ENCODE data around the gene CNTNAP2. TPM values are rescaled to one million over a fixed set of nuclear protein-coding genes. Genes with fewer than 3 reads are reported as not detected.

Gene CNTNAP2
- total and polyA plus RNA-seq, 2 donors (not counting 1 experiment from before 2014, with no cell fraction given): not detected

DNA sequence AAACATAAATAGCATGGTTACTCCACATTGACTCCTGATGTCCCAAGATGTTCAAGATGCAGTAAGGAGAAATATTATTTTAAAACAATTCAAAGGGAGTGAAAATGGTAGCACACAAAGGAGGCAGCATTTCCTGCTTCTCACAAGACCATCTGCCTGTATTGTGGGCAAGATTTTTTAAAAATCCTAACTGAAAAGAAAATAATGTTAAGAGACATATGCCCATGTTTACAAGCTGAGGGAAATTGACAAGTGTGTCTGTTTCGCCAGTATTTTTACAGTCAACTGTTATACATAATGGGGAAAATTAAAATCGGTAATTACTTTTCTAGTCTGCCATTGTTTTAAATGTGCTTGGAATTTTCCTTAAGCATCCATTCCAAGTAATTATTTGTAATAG lies 1827.7 kb downstream of the CNTNAP2 start:
- Histone ChIP-seq H3K4me2 (ENCODE audit: extremely low read depth, insufficient read depth, low read length) (no peak overlapping the region), H3K79me2 (ENCODE audit: control insufficient read depth, insufficient read depth, low read length) (no peaks in the 10 kb centered on the region), H3K27ac (ENCODE audit: insufficient read depth, low read length) (no peak overlapping the region), H3K9me3 (ENCODE audit: control insufficient read depth, insufficient read depth, low read depth, low read length) (no peaks in the 10 kb centered on the region), H3K4me3 (replicated peaks in 1 of 4; ENCODE audit: control extremely low read depth in 1 of 4, insufficient read depth in 1 of 4, low read depth in 3 of 4, low read length in 4 of 4) (no peak overlapping the region), H3K36me3 (ENCODE audit: control insufficient read depth, insufficient read depth, low read length) (no peaks in the 10 kb centered on the region), H4K20me1 (ENCODE audit: control insufficient read depth, extremely low read depth, insufficient read depth, low read length) (no peaks in the 10 kb centered on the region), H3K4me1 (ENCODE audit: control insufficient read depth, extremely low read depth, insufficient read depth, low read length) (no peaks in the 10 kb centered on the region), H2AFZ (ENCODE audit: low read length) (no peak overlapping the region), H3K27me3 (ENCODE audit: control insufficient read depth, insufficient read depth, low read length) (no peaks in the 10 kb centered on the region), H3K9ac (ENCODE audit: insufficient read depth, low read length) (no peak overlapping the region)
- no peak for TF ChIP-seq EZH2 (IDR thresholded peaks at IDR 0.05; ENCODE audit: low read length, missing control alignments)
- TF ChIP-seq, protein P1, sequence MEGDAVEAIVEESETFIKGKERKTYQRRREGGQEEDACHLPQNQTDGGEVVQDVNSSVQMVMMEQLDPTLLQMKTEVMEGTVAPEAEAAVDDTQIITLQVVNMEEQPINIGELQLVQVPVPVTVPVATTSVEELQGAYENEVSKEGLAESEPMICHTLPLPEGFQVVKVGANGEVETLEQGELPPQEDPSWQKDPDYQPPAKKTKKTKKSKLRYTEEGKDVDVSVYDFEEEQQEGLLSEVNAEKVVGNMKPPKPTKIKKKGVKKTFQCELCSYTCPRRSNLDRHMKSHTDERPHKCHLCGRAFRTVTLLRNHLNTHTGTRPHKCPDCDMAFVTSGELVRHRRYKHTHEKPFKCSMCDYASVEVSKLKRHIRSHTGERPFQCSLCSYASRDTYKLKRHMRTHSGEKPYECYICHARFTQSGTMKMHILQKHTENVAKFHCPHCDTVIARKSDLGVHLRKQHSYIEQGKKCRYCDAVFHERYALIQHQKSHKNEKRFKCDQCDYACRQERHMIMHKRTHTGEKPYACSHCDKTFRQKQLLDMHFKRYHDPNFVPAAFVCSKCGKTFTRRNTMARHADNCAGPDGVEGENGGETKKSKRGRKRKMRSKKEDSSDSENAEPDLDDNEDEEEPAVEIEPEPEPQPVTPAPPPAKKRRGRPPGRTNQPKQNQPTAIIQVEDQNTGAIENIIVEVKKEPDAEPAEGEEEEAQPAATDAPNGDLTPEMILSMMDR (conservative IDR thresholded peaks at IDR 0.05 in 1 of 2, IDR thresholded peaks at IDR 0.05 in 1 of 2; ENCODE audit: low read depth in 1 of 2, low read length in 2 of 2): no peak
- no peak for DNase-seq (ENCODE audit: low read depth in 2 of 2)

DNA sequence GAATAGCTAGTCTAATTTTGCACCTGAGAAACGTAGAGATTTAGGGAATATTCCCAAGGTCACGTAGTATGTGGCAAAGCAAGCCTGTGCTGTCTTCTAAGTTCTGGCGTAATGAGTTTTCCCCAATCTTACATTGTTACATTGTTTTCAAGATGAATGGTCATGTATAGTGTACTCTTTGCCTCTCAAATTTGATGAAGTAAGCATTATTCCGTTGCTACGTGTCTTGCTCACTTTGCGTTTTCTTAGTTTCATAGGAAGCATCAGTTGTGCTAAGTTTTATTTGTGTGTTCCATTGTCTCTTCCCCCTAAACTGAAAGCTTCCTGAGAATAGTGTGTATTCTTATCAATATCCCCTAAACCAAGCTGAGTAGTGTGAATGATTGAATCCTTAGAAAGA lies 1836.3 kb downstream of the CNTNAP2 start:
- Histone ChIP-seq H3K9ac (ENCODE audit: insufficient read depth, low read length) (no peak overlapping the region), H3K4me3 (replicated peaks in 1 of 4; ENCODE audit: control extremely low read depth in 1 of 4, insufficient read depth in 1 of 4, low read depth in 3 of 4, low read length in 4 of 4) (no peak overlapping the region), H3K9me3 (ENCODE audit: control insufficient read depth, insufficient read depth, low read depth, low read length) (no peaks in the 10 kb centered on the region), H2AFZ (ENCODE audit: low read length) (no peak overlapping the region), H3K4me2 (ENCODE audit: extremely low read depth, insufficient read depth, low read length) (no peak overlapping the region), H3K27me3 (ENCODE audit: control insufficient read depth, insufficient read depth, low read length) (no peaks in the 10 kb centered on the region), H3K27ac (ENCODE audit: insufficient read depth, low read length) (no peak overlapping the region), H4K20me1 (ENCODE audit: control insufficient read depth, extremely low read depth, insufficient read depth, low read length) (no peaks in the 10 kb centered on the region), H3K79me2 (ENCODE audit: control insufficient read depth, insufficient read depth, low read length) (no peaks in the 10 kb centered on the region), H3K36me3 (ENCODE audit: control insufficient read depth, insufficient read depth, low read length) (no peaks in the 10 kb centered on the region), H3K4me1 (ENCODE audit: control insufficient read depth, extremely low read depth, insufficient read depth, low read length) (no peaks in the 10 kb centered on the region)
- DNase-seq (ENCODE audit: low read depth in 2 of 2): no peak
- TF ChIP-seq EZH2 (IDR thresholded peaks at IDR 0.05; ENCODE audit: low read length, missing control alignments): no peak
- TF ChIP-seq, protein P1 (conservative IDR thresholded peaks at IDR 0.05 in 1 of 2, IDR thresholded peaks at IDR 0.05 in 1 of 2; ENCODE audit: low read depth in 1 of 2, low read length in 2 of 2): no peak

DNA sequence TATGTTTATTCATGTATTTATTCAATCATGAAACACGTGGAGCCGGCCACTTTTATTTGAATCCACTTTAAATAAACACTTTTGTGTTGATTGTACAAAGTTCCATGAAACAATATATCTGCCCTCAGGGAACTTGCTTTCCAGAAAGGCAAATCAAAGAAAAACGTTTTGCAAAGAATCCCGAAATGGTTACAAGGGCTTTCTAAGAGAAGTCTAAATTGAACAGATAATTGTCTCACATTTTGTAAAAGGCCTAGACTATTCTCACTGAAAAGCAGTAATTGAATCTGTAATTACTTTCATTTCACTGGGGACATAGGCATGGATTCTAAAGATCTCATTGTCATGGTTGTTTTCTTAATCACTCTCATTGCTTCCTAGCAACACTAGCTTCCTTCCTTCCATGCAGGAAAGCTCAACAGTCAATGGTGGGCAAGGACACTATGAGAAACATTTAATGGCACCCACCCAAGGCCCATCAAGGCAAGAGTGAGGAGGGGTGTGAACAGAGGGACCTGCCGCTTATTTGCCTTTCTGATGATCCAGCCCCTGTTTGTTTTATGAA lies 1851.5 kb downstream of the CNTNAP2 start:
- no peak for DNase-seq (ENCODE audit: low read depth in 2 of 2)
- H3K4me2 ChIP-seq (ENCODE audit: extremely low read depth, insufficient read depth, low read length): no peak overlapping the region
- H3K36me3 ChIP-seq (ENCODE audit: control insufficient read depth, insufficient read depth, low read length): no peaks in the 10 kb centered on the region
- TF ChIP-seq EZH2 (IDR thresholded peaks at IDR 0.05; ENCODE audit: low read length, missing control alignments): no peak
- TF ChIP-seq, protein P1 (conservative IDR thresholded peaks at IDR 0.05 in 1 of 2, IDR thresholded peaks at IDR 0.05 in 1 of 2; ENCODE audit: low read depth in 1 of 2, low read length in 2 of 2): no peak
- no peaks in the 10 kb centered on the region for H3K9me3 ChIP-seq (ENCODE audit: control insufficient read depth, insufficient read depth, low read depth, low read length)
- no peak overlapping the region for H3K9ac ChIP-seq (ENCODE audit: insufficient read depth, low read length)
- no peak overlapping the region for H3K27ac ChIP-seq (ENCODE audit: insufficient read depth, low read length)
- H3K4me1 ChIP-seq (ENCODE audit: control insufficient read depth, extremely low read depth, insufficient read depth, low read length): no peaks in the 10 kb centered on the region
- no peaks in the 10 kb centered on the region for H3K27me3 ChIP-seq (ENCODE audit: control insufficient read depth, insufficient read depth, low read length)
- H4K20me1 ChIP-seq (ENCODE audit: control insufficient read depth, extremely low read depth, insufficient read depth, low read length): no peaks in the 10 kb centered on the region
- H3K4me3 ChIP-seq (replicated peaks in 1 of 4; ENCODE audit: control extremely low read depth in 1 of 4, insufficient read depth in 1 of 4, low read depth in 3 of 4, low read length in 4 of 4): no peak overlapping the region
- no peak overlapping the region for H2AFZ ChIP-seq (ENCODE audit: low read length)
- no peaks in the 10 kb centered on the region for H3K79me2 ChIP-seq (ENCODE audit: control insufficient read depth, insufficient read depth, low read length)

All from fibroblast of lung (primary cell).